ENCODE data around the gene XPO5. TPM values are rescaled to one million over a fixed set of nuclear protein-coding genes. Genes with fewer than 3 reads are reported as not detected.

XPO5 gene
- total and polyA plus RNA-seq, 9 of the 15 experiments (the other 6 are each of a cell fraction or from before 2014, with no cell fraction given) = 36.0 to 170 (median 99.1) TPM

GRCh38 chr6:43575772-43576551 is at the start of gene XPO5, which contains the start of gene POLH (continued):
- TF ChIP-seq CTCF (IDR thresholded peaks at IDR 0.05 in 2 of 3, conservative IDR thresholded peaks at IDR 0.05 in 1 of 3; ENCODE audit: insufficient read depth in 2 of 3, low read depth in 1 of 3, low read length in 3 of 3) (peak; percentile 35 to 59 (median 50); a peak in 5 of 6 replicates), FOXA1 (IDR thresholded peaks at IDR 0.05; ENCODE audit: borderline replicate concordance) (no peak), ZNF3 (CRISPR knock-in tag; IDR thresholded peaks at IDR 0.05) (no peak), ADNP (tag; IDR thresholded peaks at IDR 0.05) (no peak), FOS (IDR thresholded peaks at IDR 0.05; ENCODE audit: extremely low read depth, insufficient read length) (no peak), POLR2AphosphoS5 (IDR thresholded peaks at IDR 0.05; ENCODE audit: control insufficient read depth, insufficient read depth, low read depth, low read length) (peak; percentile 90), GATAD2B (IDR thresholded peaks at IDR 0.05; ENCODE audit: borderline replicate concordance) (peak; percentile 88), ETS1 (conservative IDR thresholded peaks at IDR 0.05; ENCODE audit: control insufficient read depth, low read depth, low read length) (peak; percentile 86), RBFOX2 (IDR thresholded peaks at IDR 0.05; ENCODE audit: low read depth, low read length) (peak; percentile 96), POLR2A (conservative IDR thresholded peaks at IDR 0.05) (peak; percentile 96), HDAC2 (IDR thresholded peaks at IDR 0.05) (no peak; the same call in 1 of the 2 replicates), SIX5 (IDR thresholded peaks at IDR 0.05; ENCODE audit: borderline replicate concordance in 1 of 2, insufficient read depth in 1 of 2, low read depth in 1 of 2, low read length in 2 of 2) (0 out of 4 replicates have a peak, but pooled peaks of 1 of the 2 experiments have one; percentile 12), CHAMP1 (IDR thresholded peaks at IDR 0.05) (0 out of 2 replicates have a peak, but pooled peaks have one; percentile 24), HMGN3 (IDR thresholded peaks at IDR 0.05; ENCODE audit: borderline replicate concordance, extremely low read depth, insufficient read length, low read depth, low read length) (peak; percentile 79), RBBP5 (IDR thresholded peaks at IDR 0.05; ENCODE audit: borderline replicate concordance, insufficient read depth, low read length, poor library complexity, severe bottlenecking) (peak; percentile 98), EHMT2 (IDR thresholded peaks at IDR 0.05) (no peak), ETV6 (IDR thresholded peaks at IDR 0.05; ENCODE audit: borderline replicate concordance in 1 of 2, low read depth in 2 of 2, low read length in 1 of 2) (no peak), ETV6 (CRISPR knock-in tag; IDR thresholded peaks at IDR 0.05; ENCODE audit: borderline replicate concordance) (no peak), MTA3 (IDR thresholded peaks at IDR 0.05; ENCODE audit: borderline replicate concordance) (peak; percentile 90)
- TF ChIP-seq, protein P1, sequence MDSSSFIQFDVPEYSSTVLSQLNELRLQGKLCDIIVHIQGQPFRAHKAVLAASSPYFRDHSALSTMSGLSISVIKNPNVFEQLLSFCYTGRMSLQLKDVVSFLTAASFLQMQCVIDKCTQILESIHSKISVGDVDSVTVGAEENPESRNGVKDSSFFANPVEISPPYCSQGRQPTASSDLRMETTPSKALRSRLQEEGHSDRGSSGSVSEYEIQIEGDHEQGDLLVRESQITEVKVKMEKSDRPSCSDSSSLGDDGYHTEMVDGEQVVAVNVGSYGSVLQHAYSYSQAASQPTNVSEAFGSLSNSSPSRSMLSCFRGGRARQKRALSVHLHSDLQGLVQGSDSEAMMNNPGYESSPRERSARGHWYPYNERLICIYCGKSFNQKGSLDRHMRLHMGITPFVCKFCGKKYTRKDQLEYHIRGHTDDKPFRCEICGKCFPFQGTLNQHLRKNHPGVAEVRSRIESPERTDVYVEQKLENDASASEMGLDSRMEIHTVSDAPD (CRISPR knock-in tag; IDR thresholded peaks at IDR 0.05) = no peak
